KOPT-K1 (cell line): ENCODE measurements around the gene UBE2M.
"Not testable (repeated sequence)": the region's sequence is repeated elsewhere in the genome, so short reads cannot be mapped to it uniquely, and the experiment has no call there.

Source experiments
- H3K27ac ChIP-seq: fragments of 200-600 bp; sonication (generic); 2 replicates; pipeline ENCODE4 v1.5.1; 2016; ENCODE audit warnings: antibody characterized with exemption, mild to moderate bottlenecking, low read depth, low read length; ENCODE audit not compliant: poor library complexity, severe bottlenecking
- H3K36me3 ChIP-seq: fragments of 200-600 bp; sonication (generic); 2 replicates; pipeline ENCODE4 v1.5.1; 2017; ENCODE audit warnings: antibody characterized with exemption, mild to moderate bottlenecking, low read length, moderate library complexity; ENCODE audit not compliant: insufficient read depth
- H3K9me3 ChIP-seq: fragments of 200-600 bp; sonication (generic); 2 replicates; pipeline ENCODE4 v1.5.1; 2017; ENCODE audit warnings: antibody characterized with exemption, low read length, mild to moderate bottlenecking; ENCODE audit not compliant: insufficient read depth, poor library complexity, severe bottlenecking

Gene UBE2M

DNA sequence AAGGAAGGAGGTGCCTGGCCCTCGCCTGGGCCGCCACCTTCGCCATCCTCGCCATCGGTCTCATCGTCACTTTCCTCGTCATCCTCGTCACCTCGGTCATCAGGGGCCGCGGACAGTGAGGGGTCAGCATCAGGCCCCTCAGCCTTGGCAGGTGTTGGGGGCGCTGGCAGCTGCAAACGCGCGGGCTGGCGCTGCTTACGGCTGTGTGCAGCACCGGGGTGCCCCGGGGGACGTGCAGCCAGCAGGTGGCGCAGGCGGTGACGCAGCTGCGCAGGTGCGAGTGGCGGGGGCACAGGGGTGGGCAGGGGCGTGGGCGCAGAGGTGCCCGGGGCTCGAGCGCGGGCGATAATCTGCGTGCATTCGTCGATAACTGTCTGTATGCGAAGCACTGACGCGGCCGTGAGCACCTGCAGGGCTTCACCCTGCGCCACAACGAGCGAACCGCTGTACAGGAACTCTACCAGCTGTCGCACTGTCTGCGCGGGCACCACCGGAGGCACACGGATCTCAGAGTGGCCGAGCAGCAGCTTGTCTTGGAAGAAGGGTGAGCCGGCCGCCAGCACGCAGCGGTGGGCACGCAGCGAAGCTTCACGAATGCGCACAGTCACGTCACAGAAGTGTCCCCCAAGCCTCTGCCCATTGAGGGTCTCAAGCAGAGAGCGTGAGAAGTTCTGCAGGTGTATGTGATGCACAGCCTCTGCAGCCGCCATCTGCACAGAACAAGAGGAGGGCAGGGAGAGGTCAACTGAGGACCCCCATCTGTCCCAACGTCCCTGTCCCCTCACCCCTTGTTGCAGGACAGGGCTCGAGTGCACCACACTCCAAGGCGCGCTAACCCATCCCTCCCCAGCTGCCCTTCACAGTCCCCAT lies 41.2 kb downstream of the UBE2M start:
- Histone ChIP-seq H3K36me3 (peaks cover 18% of the 10 kb centered on the region), H3K27ac (no peak overlapping the region), H3K9me3 (no peaks in the 10 kb centered on the region)

DNA sequence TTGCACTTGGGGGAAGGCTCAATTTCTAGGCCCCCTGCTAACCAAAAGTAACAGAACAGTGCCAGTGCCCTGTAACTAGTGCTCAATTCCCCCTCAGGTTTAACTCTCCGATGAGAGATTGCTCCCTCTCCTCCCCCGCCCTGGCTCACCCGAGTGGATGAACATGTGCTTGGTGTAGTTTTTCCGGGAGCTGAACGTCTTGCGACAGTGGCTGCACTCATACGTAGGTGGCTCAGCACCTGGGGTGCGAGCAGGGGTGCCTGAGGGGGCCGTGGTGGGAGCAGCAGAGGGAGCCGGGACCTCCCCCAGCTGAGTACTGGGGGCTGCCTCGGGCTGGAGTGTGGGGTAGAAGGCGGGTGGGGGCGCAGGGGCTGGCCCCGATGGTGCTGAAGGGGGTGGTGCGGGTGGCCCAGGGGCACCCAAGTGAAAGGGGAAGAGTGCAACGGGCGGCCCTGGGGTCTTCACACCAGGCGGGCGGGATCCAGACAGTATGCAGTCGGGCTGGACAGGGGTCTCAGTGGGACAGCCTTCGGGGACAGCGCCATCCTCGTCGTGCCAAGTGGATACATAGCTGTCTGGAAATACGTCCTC lies 42.1 kb downstream of the UBE2M start:
- Histone ChIP-seq H3K9me3 (no peaks in the 10 kb centered on the region), H3K27ac (no peak overlapping the region), H3K36me3 (peaks cover 18% of the 10 kb centered on the region)

DNA sequence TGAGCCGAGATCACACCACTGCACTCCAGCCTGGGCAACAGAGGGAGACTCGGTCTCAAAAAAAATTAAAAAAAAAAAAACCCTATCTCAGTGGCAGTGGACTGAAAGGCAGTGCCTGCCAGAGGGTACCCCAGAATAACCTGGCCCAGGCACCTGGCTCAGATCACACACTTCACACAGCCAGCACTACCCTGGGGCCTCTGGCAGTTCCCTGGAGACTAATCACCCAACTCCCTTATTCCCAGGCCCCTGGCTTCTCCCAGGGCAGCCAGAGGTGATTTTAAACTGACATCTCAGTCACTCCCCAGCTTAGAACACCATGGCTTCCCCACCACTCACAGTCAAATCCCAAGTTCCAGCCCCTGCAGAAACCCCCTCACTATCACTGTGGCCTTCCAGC lies 43.2 kb downstream of the UBE2M start:
- Histone ChIP-seq H3K9me3 (no peaks in the 10 kb centered on the region), H3K27ac (no peak overlapping the region), H3K36me3 (peaks cover 18% of the 10 kb centered on the region)

DNA sequence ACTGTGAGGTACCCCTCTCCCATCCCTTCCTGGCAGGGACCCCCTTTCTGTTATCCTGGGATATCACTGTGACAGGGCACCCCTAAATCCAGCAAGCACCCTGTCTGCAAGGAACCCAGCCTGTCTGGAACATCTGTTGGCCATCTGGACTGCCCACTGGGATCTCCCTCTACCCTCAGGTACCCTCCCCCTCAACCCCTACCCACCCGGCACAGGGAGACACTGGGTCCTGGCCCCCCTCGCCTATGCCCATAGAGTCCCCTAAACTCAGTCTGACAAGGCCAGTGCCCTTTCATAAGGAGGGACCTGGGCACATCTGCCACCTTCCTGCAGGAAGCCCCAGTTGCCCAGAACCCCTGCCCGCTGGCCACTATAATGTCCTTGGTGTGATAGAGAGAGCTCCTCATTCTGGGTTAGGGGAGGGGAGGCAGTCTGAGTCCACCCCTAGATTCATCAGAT lies 43.8 kb downstream of the UBE2M start:
- peak overlapping the region; percentile 79 for H3K27ac ChIP-seq
- H3K36me3 ChIP-seq: peaks cover 18% of the 10 kb centered on the region
- no peaks in the 10 kb centered on the region for H3K9me3 ChIP-seq

DNA sequence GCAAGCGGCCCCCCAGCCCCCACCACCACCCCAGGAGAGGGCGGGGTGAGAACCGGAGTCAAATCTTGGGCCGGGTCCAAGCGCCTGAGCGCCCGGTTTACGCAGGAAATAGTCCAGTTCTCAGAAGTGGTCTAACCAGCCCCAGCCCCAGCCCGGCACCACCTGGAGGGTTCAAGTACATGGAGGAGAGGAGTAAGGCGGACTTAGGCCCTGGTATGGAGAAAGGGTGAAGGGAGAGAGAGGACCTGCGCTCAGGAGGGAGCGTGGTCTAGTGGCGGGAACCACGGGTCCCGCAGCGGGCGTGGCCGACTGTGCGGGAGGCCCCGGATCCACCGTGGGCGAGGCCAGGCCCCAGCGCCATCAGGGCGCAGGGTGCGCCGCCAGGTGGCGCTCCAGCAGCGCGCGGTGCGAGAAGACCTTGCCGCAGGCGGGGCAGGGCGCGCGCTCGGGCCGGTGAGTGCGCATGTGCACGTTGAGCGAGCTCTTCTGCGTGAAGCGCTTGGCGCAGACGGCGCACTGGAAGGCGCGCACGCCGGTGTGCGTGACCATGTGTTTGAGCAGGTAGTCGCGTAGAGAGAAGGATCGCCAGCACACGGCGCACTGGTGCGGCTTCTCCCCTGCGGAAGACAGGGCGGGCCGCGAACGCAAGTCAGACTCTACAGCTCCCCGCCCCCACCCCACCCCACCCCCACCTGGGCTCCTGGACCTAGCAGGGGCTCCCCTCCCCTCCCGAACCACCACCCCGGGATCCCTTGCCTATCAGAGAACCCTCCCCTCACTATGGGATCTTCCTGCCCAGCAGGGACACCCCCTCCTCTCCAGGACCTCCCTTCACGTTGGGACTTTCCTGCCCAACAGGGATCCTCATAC lies 44.5 kb downstream of the UBE2M start:
- Histone ChIP-seq H3K36me3 (peaks cover 18% of the 10 kb centered on the region), H3K9me3 (no peaks in the 10 kb centered on the region), H3K27ac (peak overlapping the region; percentile 79)

DNA sequence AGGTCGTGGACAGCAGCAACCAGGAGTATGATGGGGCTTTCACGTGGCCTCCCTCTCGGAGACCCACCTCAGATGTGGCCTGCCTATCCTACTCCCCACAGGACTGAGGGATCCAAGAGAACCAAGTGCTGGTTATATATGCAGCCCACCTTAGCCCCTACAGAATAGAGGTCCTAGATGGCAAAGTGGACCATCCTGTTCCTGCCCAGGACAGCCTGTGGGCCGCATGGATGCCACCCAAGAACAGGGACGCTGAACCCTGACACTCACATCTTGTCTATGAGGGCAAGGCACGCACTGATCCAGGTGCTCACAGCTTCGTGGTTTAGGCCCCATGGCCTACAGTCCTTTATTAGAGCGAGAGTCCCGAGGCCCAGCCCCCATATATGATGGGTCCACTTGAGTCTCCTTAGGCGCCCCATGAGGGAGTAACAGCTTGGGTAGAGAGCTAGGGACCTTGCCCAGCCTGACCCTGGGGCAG lies 45.2 kb downstream of the UBE2M start:
- H3K27ac ChIP-seq: peak overlapping the region; percentile 79
- peaks cover 18% of the 10 kb centered on the region for H3K36me3 ChIP-seq
- H3K9me3 ChIP-seq: no peaks in the 10 kb centered on the region

DNA sequence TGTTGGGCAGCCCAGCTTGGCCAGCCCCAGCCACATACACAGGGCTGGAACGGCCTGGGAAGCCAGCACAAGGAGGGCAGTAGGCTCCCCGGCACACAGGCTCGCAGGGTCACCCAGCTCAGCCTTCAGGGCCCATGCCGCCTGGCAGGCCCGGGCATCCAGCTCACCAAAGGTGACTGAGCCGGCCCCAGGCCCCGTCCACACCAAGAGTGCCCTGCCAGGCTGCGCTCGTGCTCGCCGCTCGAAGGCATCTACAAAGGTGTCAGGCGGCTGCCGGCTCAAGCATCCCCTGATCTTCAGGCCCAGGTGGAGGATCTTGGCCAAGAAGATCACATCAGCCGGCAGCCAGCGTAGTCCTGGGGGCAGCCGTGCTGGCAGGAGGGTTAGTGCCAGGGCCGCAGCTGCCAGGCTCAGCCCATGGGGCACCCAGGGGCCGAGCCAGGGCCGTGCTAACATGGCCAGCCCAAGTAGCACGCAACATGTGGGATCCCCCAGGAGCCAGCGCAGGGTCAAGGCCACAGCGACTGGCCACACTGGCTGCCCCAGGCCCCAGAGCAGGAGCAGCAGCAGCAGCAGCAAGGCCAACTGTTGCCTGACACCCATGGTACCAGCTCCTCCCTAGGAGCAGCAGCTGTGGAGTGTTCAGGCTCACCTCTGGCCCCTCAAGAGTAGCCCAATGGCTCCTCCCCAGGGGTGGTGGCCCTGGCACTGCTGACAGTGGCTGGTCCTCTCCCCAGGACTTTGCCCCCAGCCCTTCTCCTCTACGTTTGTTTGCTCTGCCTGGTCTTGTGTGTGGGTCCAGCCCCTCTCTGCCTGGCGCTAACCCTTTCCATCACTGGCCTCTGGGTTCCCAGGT lies 46.8 kb downstream of the UBE2M start, which contains the start of gene SLC27A5:
Gene SLC27A5, minus strand, starts transcription at position 640 of the 856 bp plus-strand sequence. Its CDS starts 37 bp downstream, at position 603.
- peaks cover 8% of the 10 kb centered on the region for H3K9me3 ChIP-seq
- H3K36me3 ChIP-seq: peaks cover 13% of the 10 kb centered on the region
- no peak within 1 kb of the TSS for H3K27ac ChIP-seq

GRCh38 chr19:58510084-58510862 lies 48.1 kb downstream of the UBE2M start:
- no peaks in the 10 kb centered on the region for H3K36me3 ChIP-seq
- peaks cover 8% of the 10 kb centered on the region for H3K9me3 ChIP-seq
- no peak overlapping the region for H3K27ac ChIP-seq

GRCh38 chr19:58509731-58510083 lies 48.7 kb downstream of the UBE2M start:
- Histone ChIP-seq H3K9me3 (peaks cover 8% of the 10 kb centered on the region), H3K36me3 (no peaks in the 10 kb centered on the region), H3K27ac (no peak overlapping the region)

DNA sequence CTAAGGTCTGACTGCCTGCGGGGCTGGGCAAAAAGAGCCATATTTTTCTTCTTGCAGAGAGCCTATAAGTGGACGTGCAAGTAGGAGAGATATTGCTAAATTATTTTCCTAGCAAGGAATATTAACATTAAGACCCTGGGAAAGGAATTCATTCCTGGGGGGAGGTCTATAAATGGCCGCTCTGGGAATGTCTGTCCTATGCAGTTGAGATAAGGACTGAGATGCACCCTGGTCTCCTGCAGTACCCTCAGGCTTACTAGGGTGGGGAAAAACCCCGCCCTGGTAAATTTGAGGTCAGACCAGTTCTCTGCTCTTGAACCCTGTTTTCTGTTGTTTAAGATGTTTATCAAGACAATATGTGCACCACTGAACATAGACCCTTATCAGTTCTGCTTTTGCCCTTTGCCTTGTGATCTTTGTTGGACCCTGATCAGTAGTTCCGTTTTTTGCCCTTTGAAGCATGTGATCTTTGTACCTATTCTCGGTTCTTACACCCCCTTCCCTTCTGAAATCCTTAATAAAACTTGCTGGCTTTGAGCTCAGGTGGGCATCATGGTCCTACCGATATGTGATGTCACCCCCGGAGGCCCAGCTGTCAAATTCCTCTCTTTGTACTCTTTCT lies 50.7 kb downstream of the UBE2M start:
- not testable (repeated sequence) for H3K36me3 ChIP-seq, H3K9me3 ChIP-seq, H3K27ac ChIP-seq
